NCI-H345 treated with DMSO at 0.1 percent for 48 hours (cell line): ENCODE results near the gene CHCHD5.
"Not testable (repeated sequence)": the region's sequence is repeated elsewhere in the genome, so short reads cannot be mapped to it uniquely, and the experiment has no call there.

Source experiments
- DNase-seq: peaks from one replicate; lab custom pipeline; 2025; ENCODE audit not compliant: unreplicated experiment; lab: John Stamatoyannopoulos, UW

CHCHD5 gene

DNA sequence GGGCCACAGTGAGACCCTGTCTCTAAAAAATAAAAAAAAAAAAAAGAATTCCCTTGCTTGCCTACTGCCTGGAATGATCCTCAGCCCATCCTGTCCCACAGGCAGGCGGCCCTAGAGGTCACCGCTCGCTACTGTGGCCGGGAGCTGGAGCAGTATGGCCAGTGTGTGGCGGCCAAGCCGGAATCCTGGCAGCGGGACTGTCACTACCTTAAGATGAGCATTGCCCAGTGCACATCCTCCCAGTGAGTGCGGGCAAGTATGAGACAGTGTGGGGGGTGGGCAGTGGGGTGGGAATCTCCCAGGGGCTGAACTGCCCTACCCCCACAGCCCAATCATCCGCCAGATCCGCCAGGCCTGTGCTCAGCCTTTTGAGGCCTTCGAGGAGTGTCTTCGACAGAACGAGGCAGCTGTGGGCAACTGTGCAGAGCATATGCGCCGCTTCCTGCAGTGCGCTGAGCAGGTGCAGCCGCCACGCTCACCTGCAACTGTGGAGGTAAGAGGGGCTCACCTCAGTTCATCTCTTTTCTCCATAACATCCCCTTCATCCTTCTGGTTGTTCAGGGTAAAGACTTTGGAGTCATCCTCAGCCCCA, 1.6 kb downstream of the CHCHD5 start:
- no peak for DNase-seq

DNA sequence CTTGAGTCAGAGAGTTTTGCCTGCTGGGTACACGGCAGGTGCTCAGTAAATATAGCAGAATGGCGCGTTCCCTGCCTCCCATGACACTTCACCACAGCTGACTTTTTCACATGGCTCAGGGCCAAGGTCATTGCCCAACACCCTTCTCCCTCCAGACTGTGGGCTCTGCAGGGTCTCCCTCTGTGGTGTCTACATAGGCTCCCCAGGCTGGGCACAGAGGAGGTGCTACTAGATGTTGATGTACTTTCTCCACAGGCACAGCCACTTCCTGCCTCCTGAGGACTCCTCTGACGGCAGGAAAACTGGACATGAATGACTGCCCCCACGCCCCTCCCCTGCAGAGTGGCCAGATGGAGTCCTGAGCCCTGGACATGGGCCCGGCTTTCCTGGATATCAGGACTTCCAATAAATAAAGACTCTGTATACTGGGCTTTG, 4.2 kb downstream of the CHCHD5 start:
- peak; percentile 51 for DNase-seq

DNA sequence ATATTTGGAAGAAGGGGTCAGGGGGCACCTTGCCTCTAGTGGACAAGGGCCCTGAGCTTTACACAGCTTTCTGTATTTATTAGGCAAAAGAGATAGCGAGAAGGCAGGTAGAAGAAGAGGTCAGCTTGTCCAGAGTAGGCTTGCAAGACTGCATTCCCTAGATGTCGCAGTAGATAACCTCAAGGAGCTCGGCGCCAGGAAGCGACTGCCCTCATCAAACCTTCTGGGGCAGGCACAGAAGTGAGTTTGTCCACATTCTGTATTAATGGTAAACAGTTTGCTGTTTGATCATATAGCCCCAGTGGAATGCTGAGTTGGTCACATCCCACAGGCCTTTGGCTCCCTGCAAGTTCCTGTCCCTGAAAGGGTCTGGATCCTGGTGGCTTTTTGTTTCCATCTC, 7.0 kb downstream of the CHCHD5 start:
- no peak for DNase-seq

DNA sequence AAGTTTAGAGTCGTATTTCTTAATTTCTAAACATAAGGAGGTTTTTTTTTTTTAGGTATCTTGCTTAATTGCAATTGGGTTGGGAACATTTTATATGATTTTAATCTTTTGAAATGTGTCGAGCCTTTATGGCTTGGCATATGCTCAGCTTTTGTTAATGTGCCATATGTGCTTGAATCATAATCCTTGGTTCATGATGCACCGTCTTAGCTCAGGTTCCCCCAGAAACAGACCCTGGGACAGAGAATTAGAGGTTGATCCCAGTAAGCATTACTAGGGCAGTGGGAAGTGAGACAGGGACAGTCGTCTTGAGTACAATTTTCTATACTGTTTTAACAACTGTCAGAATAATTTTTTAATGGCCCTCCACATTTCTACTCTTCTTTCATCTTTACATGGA, 9.3 kb downstream of the CHCHD5 start:
- no peak for DNase-seq

DNA sequence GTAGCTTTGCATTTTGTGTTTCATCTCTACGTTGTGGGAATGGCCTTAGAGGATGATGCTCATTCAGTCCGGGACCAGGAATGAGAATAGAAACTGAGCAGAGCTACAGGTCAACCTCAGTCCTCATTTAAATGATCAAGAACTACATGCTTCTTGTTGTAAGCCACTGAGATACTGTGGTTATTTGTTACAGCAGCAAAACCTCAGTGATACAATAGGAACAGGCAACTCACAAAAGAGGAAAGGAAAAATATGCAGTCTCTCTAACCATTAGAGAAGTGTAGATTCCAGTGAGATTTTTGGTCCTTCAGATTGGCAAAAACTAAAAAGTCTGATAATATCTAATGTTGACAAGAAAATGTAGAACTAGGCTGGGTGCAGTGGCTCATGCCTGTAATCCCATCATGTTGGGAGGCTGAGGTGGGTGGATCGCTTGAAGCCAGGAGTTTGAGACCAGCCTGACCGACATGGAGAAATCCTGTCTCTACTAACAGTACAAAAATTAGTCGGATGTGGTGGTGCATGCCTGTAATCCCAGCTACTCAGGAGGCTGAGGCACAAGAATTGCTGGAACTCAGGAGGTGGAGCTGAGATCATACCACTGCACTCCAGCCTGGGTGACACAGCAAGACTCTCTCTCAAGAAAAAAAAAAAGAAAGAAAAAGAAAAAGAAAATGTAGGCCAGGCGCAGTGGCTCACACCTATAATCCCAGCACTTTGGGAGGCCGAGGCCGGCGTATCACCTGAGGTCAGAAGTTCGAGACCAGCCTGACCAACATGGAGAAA, 13.3 kb downstream of the CHCHD5 start:
- no peak for DNase-seq

DNA sequence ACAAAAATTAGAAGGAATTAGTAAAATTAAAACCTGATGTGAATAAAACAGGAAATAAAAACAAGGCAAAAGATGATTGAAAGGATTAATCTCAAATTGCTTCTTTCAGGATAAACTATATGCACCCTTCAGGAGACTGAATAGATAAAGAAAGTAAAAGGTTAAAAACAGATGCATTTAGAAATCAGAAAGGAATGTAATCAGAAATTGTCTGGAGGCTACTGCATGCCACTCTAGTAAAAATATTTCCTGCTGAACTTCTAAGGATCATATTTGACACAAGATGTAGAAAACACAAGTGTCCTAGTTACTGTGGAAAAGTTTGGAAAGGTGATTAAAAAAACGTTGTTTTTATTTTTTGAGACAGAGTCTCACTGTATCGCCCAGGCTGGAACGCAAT, 16.2 kb downstream of the CHCHD5 start:
- no peak for DNase-seq

DNA sequence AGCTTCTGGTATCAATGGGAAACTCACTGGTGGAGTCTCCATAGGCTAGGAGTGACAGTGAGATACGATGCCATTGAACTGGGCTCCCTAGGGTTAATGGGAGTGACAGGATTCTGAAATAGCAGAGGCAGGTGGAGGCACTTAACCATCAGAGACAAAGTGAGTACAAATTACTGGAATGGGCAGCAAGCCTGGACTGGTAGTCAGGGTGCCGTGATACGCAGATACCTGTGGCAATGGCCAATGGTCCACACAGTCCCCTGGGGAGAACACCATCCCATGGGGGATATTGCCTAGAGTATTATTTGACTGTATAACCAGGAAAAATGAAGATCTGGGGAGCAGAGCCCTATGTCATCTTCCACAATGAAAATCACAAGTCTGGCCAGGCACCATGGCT, 17.3 kb downstream of the CHCHD5 start:
- DNase-seq, result no peak

DNA sequence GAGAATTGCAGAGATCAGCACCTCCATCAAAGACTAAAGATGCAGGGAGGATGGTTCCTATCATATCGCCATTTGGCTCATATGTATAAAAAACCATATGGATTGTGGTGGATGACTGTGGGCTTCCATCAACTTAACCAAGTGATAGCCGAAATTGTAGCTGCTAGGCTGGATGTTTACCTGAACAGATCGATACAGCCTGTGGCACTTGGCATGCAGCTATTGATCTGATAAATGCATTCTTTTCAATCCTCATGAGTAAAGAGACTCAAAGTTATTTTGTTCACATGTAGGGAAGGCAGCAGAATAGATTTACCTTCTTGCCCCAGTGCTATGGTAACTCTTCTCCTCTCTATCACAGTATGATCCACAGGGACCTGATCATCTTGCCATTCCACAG, 18.5 kb downstream of the CHCHD5 start:
- DNase-seq, result no peak

DNA sequence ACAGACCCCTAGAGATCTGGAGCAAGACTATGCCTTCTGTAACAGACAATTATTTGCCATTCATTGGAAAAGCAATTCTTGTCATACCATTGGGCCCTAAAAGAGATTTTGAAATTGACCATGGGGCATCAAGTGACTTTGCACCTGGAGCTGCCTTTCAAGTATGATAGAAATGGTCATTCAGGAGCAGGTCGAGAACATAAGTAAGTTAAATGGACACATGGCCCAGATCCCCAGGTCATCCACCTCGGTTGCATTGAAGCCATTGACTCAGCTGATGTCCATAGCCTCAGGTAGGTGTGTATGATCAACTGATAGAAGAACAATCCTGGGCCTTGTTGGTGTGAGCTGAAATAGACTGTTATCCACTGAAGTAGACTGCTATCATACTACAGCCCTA, 19.3 kb downstream of the CHCHD5 start:
- DNase-seq, result no peak

DNA sequence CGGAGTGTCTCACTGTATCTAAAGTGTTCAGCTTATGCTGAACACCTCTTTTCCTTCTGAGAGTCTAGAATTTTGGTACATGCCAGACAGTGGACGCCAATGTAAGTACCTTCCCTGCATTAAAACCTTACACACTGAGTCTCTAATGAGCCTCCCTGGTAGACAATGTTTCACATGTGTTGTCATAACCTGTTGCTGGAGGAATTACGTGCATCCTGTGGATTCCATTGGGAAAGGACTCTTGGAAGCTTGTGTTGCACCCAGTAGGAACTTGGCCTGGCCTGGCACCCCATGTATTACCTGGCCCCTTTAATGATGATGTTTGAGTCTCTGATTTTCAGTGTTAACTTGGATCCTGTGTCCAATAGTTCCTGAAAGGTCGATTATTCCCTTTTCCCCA, 20.5 kb downstream of the CHCHD5 start:
- no peak for DNase-seq

DNA sequence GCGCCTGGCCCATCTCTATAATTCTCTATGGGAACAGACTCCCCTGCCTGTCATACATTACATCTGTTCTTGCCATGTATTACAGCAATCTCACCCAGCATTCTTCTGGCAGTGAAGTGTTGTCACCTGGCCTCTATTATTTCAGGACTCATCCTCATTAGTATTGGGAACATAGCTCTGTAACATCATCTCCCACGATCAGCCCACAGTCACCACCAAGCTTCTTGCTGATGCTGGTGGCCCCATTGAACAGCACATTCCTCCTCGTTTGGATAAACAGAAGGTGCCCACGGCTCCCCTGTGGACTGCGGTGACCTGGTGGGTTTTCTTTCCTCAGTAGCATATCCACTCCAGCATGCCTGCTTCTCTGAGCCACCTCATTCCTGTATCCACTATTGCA, 21.5 kb downstream of the CHCHD5 start:
- DNase-seq, result no peak

DNA sequence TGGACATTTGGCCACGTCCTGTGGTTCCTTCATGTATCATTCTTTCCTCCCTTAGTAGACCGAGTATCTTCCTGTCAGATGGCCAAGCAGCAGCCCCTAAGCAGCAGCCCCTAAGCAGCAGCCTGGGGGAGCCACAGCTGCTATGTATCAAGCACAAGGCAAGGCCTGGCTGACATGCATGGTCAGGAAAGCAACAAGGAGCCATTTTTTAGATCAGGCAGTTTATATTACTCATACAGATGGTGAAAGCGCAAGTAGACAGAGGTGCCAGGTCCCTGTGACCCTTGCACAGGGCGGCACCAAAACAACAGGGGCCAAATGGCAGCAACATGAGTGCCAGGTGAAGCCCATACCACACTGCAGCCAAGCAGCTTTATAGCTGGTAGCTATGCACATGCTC, 22.1 kb downstream of the CHCHD5 start:
- DNase-seq, result no peak

DNA sequence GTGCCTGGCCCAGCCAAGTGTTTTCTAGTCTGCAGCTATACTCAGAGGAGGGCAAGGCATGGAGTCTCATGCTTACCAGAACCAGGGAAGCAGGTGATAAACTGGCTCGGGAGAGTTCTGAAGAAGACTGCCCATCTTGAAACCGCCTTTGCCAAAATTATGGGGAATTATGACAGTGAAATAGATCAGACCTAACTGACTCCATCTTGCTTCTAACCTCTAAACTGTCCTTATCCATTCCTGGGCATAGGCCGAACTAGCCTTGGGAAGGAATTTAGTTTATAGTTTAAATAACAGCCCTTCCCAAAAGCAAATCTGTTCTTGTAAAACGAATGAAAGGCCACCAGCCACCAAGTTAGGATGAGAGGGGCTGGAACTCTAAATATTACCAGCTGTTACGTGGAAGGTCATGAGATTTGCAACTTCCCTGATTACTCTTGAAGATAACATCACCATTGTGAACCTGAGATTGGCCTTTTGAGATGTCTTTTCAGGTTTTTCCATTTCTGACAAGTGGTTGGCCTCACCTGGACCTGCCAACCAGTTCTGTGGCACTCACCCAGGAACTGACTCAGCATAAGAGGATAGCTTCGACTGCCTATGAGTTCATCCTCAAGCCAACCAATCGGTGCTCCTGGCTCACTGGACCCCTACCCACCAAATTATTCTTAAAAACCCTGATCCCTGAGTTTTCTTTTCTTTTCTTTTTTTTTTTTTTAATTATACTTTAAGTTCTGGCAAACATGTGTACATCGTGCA, 23.4 kb downstream of the CHCHD5 start:
- no peak for DNase-seq

DNA sequence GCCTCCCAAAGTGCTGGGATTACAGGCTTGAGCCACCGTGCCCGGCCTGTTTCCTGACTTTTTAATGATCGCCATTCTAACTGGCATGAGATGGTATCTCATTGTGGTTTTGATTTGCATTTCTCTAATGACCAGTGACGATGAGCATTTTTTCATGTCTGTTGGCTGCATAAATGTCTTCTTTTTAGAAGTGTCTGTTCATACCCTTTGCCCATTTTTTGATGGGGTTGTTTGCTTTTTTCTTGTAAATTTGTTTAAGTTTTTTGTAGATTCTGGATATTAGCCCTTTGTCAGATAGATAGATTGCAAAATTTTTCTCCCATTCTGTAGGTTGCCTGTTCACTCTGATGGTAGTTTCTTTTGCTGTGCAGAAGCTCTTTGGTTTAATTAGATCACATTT, 24.9 kb downstream of the CHCHD5 start:
- DNase-seq, result not testable (repeated sequence)

DNA sequence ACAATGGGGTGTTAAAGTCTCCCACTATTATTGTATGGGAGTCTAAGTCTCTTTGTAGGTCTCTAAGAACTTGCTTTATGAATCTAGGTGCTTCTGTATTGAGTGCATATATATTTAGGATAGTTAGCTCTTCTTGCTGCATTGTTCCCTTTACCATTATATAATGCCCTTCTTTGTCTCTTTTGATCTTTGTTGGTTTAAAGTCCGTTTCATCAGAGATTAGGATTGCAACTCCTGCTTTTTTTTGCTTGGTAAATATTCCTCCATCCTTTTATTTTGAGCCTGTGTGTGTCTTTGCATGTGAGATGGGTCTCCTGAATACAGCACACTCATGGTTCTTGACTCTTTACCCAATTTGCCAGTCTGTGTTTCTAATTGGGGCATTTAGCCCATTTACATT, 27.9 kb downstream of the CHCHD5 start:
- DNase-seq, result not testable (repeated sequence)

DNA sequence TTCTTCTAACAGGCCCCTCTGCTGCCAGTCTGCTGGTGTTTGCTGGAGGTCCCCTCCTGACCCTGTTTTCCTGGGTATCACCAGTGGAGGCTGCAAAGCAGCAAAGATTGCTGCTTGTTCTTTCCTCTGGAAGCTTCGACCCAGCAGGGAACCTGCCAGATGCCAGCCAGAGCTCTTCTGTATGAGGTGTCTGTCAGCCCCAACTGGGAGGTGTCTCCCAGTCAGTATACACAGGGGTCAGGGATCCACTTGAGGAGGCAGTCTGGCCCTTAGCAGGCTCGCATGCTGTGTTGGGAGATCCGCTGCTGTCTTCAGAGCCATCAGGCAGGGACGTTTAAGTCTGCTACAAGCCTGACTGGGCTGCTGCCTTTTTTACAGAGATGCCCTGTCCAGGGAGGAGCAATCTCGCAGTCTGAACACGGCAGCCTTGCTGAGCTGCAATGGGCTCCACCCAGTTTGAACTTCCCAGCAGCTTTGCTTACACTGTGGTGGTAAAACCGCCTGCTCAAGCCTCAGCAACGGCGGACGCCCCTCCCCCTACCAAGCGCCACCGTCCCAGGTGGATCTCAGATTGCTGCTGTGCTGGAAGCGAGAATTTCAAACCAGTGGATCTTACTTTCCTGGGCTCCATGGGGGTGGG, 29.9 kb downstream of the CHCHD5 start:
- no peak for DNase-seq

DNA sequence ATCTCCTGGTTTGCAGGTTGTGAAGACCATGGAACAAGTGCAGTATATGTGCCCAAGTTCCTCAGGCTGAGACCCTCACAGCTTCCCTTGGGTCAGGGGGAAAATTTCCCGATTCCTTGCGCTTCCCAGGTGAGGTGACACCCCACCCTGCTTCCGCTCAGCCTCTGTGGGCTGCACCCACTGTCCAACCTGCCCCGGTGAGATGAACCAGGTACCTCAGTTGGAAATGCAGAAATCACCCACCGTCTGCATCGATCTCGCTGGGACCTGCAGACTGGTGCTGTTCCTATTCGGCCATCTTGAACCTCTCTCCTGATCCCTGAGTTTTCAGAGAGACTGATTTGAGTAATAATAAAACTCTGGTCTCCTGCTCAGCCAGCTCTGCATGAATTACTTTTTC, 30.6 kb downstream of the CHCHD5 start:
- DNase-seq, result no peak

DNA sequence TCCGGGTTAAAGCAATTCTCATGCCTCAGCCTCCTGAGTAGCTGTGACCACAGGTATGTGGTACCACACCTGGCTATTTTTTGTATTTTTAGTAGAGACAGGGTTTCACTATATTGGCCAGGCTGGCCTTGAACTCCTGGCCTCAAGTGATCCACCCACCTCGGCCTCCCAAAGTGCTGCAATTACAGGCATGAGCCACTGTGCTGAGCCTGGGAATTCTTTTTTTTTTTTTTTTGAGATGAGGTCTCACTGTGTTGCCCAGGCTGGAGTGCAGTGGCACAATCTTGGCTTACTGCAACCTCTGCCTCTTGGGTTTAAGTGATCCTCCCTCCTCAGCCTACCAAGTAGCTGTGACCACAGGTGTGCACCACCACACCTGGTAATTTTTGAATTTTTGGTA, 31.4 kb downstream of the CHCHD5 start:
- DNase-seq, result not testable (repeated sequence)

DNA sequence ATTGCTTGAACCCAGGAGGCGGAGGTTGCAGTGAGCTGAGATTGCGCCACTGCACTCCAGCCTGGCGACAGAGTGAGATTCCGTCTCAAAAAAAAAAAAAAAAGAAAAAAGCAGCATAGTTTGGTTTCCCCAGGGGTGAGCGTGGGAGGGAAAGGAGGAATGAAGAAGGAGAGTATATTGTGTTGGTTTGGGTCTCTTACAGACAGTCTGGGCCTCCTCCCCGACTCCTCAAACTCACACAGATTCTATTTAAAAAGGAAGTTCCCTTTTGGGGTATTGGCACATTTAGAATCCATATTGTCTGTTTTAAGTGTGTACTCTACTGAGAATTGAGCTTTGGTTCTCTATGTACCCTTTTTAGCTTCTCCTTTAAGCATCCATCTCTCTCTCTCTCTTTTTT, 34.0 kb downstream of the CHCHD5 start:
- DNase-seq, result no peak

DNA sequence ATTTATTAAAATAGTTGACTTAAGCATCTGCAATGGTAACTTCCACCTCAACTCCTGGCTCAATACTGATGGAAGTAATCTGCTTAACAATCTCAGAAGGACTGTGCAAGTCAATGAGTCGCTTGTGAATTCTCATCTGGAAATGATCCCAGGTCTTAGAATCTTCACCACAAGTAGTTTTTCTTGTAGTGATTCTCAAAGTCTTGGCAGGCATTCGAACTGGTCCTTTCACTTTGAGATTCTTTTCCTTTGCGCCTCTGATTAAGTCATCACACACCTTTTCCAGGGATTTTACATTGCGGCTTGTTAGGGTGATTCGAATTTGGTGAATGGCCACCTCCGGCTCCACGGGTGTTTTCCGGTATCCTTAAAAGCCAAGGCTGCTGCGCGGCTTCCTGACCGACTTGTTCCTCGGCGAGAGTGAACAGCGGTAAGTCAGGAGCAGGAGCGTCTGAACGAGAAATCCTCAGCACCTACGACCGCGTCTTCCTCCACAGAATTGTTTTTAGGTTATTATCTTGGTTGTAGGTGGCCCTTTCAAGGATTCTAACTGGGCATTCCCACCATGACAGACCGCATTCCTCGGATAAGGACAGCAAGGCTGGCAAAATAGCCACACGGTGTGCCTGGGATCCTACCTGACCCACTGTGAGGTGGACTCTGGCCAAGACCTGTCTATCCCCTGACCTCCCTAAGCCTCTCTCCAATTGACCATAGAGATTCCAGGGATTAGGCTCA, 37.5 kb downstream of the CHCHD5 start:
- DNase-seq, result no peak

DNA sequence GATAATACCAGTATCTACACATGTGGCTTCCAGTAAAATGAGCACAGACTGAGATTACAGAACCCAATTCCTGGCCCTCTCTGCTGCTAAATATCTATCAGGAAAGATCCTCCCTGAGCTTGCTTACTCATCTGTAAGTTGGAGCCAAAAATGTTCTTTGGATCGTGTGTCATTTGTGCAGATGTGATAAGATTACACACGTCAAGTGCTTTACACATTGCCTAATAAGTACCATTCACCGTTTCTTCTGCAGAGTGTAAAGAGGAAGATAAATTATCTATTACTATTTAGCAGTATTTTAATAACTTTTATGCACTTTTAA, 38.1 kb downstream of the CHCHD5 start:
- DNase-seq, result no peak
